ENCODE measurements around the gene CEP97.
"Not testable (repeated sequence)": the region's sequence is repeated elsewhere in the genome, so short reads cannot be mapped to it uniquely, and the experiment has no call there.

The CEP97 gene

DNA sequence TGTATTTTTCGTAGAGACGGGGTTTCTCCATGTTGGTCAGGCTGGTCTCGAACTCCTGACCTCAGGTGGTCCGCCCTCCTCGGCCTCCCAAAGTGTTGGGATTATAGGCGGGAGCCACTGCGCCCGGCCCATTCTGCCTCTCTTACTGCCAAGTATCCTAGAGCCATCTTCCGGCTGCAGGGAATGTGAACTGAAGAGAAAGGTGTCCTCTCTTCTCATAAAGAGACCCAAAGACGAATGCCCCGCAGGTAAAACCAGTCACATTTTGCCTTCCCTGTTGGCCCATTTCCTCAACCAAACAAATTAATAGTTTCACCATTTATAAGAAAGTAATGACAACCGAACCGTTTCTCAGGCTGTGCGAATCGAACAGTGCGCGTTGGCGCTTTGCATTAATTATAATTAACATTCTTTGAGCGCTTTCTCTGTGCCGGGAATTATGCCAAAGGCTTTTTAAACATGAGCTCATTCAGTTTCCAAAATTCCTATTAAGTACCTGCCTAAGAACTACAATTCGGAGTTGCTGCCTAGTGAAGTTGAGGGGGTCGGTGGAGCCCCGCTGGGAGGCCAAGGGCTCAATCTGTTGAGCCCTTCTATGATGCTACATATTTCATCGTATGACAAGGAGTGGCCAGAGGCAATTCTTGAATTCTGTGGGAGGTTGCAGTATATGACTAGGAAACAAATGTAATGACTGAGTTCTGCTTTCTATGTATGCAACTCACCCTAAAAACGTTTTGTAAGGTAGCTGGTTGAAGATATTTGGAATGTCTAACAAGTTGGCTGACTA, 37.1 kb upstream of the CEP97 start:
- peaks cover 36% of the 10 kb centered on the region for H3K36me3 ChIP-seq (ENCODE audit: control insufficient read depth, insufficient read depth, low read length)
- H3K27ac ChIP-seq (ENCODE audit: low read depth, low read length): peak overlapping the region; percentile 65
- H3K9me3 ChIP-seq (ENCODE audit: control insufficient read depth, insufficient read depth, low read length): no peaks in the 10 kb centered on the region
- H3K9ac ChIP-seq (ENCODE audit: low read depth, low read length): no peak overlapping the region
- H3K27me3 ChIP-seq (ENCODE audit: control insufficient read depth, insufficient read depth, low read length): no peaks in the 10 kb centered on the region
- peaks cover 15% of the 10 kb centered on the region for H3K4me1 ChIP-seq (ENCODE audit: control insufficient read depth, insufficient read depth, low read length)
- peak overlapping the region; percentile 98 for H3K4me3 ChIP-seq (ENCODE audit: low read depth, low read length)

- no peaks in the 10 kb centered on the region for H3K9me3 ChIP-seq (ENCODE audit: control insufficient read depth, insufficient read depth, low read length)
- no peaks in the 10 kb centered on the region for H3K27me3 ChIP-seq (ENCODE audit: control insufficient read depth, insufficient read depth, low read length)
- H3K4me1 ChIP-seq (ENCODE audit: control insufficient read depth, insufficient read depth, low read length): peaks cover 17% of the 10 kb centered on the region
- peaks cover 16% of the 10 kb centered on the region for H3K36me3 ChIP-seq (ENCODE audit: control insufficient read depth, insufficient read depth, low read length)
- no peak overlapping the region for H3K4me3 ChIP-seq (ENCODE audit: low read depth, low read length)
- no peak overlapping the region for H3K27ac ChIP-seq (ENCODE audit: low read depth, low read length)
- no peak overlapping the region for H3K9ac ChIP-seq (ENCODE audit: low read depth, low read length)
These were observed 35.1 kb upstream of the CEP97 start for GRCh38 chr3:101689286-101689685.

DNA sequence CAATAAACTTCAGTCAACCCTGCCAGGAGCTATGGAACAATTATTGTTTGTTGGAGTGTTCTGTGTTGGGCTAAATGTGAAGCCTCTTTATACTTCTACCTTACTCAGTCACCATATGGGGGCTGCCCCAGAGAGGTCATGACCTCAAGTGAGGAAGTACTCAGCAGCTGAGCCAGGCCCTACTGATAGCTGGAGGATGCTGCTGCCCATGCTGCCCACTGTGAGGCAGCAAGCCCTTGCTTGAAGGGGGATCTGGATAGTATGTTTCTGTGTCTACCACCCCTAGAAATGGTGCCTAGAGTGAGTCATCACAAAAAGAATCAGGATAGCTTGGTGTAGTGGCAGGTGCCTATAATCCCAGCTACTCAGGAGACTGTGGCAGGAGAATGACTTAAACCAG, 33.4 kb upstream of the CEP97 start:
- no peaks in the 10 kb centered on the region; the same call in 1 of the 2 replicates for H3K36me3 ChIP-seq (ENCODE audit: control insufficient read depth, insufficient read depth, low read length)
- no peaks in the 10 kb centered on the region for H3K27me3 ChIP-seq (ENCODE audit: control insufficient read depth, insufficient read depth, low read length)
- peak overlapping the region; percentile 21 for H3K27ac ChIP-seq (ENCODE audit: low read depth, low read length)
- peaks cover 17% of the 10 kb centered on the region for H3K4me1 ChIP-seq (ENCODE audit: control insufficient read depth, insufficient read depth, low read length)
- no peak overlapping the region for H3K9ac ChIP-seq (ENCODE audit: low read depth, low read length)
- H3K9me3 ChIP-seq (ENCODE audit: control insufficient read depth, insufficient read depth, low read length): no peaks in the 10 kb centered on the region
- no peak overlapping the region for H3K4me3 ChIP-seq (ENCODE audit: low read depth, low read length)

DNA sequence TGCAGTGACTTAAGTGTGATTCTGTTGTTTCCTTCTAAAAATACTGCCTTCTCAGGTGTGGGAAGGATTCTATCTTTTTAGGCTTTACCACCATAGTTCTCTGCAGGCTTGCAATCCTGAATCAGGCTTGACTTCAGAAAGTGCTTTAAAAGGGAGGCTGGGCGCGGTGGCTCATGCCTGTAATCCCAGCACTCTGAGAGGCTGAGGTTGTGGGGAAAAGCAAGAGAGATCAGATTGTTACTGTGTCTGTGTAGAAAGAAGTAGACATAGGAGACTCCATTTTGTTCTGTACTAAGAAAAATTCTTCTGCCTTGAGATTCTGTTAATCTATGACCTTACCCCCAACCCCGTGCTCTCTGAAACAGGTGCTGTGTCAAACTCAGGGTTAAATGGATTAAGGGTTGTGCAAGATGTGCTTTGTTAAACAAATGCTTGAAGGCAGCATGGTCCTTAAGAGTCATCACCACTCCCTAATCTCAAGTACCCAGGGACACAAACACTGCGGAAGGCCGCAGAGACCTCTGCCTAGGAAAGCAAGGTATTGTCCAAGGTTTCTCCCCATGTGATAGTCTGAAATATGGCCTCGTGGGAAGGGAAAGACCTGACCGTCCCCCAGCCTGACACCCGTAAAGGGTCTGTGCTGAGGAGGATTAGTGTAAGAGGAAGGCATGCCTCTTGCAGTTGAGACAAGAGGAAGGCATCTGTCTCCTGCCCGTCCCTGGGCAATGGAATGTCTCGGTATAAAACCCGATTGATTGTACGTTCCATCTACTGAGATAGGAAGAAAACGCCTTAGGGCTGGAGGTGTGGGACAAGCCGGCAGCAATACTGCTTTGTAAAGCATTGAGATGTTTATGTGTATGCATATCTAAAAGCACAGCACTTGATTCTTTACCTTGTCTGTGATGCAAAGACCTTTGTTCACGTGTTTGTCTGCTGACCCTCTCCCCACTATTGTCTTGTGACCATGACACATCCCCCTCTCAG, 32.4 kb upstream of the CEP97 start:
- Histone ChIP-seq H3K9ac (ENCODE audit: low read depth, low read length) (peak overlapping the region; percentile 40; the same call in 1 of the 2 replicates), H3K4me1 (ENCODE audit: control insufficient read depth, insufficient read depth, low read length) (peaks cover 17% of the 10 kb centered on the region), H3K4me3 (ENCODE audit: low read depth, low read length) (peak overlapping the region; percentile 46), H3K27ac (ENCODE audit: low read depth, low read length) (peak overlapping the region; percentile 76)
- H3K27me3 ChIP-seq (ENCODE audit: control insufficient read depth, insufficient read depth, low read length); H3K36me3 ChIP-seq (ENCODE audit: control insufficient read depth, insufficient read depth, low read length); H3K9me3 ChIP-seq (ENCODE audit: control insufficient read depth, insufficient read depth, low read length): not testable (repeated sequence)

DNA sequence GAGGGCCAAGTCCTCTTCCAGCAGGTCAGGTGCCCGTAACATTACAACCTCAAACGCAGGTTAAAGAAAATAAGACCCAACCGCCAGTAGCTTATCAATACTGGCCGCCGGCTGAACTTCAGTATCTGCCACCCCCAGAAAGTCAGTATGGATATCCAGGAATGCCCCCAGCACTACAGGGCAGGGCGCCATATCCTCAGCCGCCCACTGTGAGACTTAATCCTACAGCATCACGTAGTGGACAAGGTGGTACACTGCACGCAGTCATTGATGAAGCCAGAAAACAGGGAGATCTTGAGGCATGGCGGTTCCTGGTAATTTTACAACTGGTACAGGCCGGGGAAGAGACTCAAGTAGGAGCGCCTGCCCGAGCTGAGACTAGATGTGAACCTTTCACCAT, 30.9 kb upstream of the CEP97 start:
- H3K4me3 ChIP-seq (ENCODE audit: low read depth, low read length): peak overlapping the region; percentile 51

DNA sequence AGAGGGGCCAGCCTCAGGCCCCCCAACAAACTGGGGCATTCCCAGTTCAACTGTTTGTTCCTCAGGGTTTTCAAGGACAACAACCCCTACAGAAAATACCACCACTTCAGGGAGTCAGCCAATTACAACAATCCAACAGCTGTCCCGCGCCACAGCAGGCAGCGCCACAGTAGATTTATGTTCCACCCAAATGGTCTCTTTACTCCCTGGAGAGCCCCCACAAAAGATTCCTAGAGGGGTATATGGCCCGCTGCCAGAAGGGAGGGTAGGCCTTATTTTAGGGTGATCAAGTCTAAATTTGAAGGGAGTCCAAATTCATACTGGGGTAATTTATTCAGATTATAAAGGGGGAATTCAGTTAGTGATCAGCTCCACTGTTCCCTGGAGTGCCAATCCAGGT, 29.6 kb upstream of the CEP97 start:
- not testable (repeated sequence) for H3K9me3 ChIP-seq (ENCODE audit: control insufficient read depth, insufficient read depth, low read length); H3K27ac ChIP-seq (ENCODE audit: low read depth, low read length); H3K36me3 ChIP-seq (ENCODE audit: control insufficient read depth, insufficient read depth, low read length); H3K9ac ChIP-seq (ENCODE audit: low read depth, low read length); H3K27me3 ChIP-seq (ENCODE audit: control insufficient read depth, insufficient read depth, low read length); H3K4me3 ChIP-seq (ENCODE audit: low read depth, low read length)
- peaks cover 11% of the 10 kb centered on the region for H3K4me1 ChIP-seq (ENCODE audit: control insufficient read depth, insufficient read depth, low read length)

More for the DNA sequence above, 30.9 kb upstream of the CEP97 start:
- H3K36me3 ChIP-seq (ENCODE audit: control insufficient read depth, insufficient read depth, low read length); H3K9me3 ChIP-seq (ENCODE audit: control insufficient read depth, insufficient read depth, low read length); H3K9ac ChIP-seq (ENCODE audit: low read depth, low read length); H3K27me3 ChIP-seq (ENCODE audit: control insufficient read depth, insufficient read depth, low read length); H3K27ac ChIP-seq (ENCODE audit: low read depth, low read length): not testable (repeated sequence)
- peaks cover 11% of the 10 kb centered on the region for H3K4me1 ChIP-seq (ENCODE audit: control insufficient read depth, insufficient read depth, low read length)

- Histone ChIP-seq H3K4me3 (ENCODE audit: low read depth, low read length) (no peak overlapping the region), H3K27ac (ENCODE audit: low read depth, low read length) (no peak overlapping the region), H3K36me3 (ENCODE audit: control insufficient read depth, insufficient read depth, low read length) (no peaks in the 10 kb centered on the region), H3K9ac (ENCODE audit: low read depth, low read length) (no peak overlapping the region), H3K4me1 (ENCODE audit: control insufficient read depth, insufficient read depth, low read length) (peaks cover 10% of the 10 kb centered on the region), H3K9me3 (ENCODE audit: control insufficient read depth, insufficient read depth, low read length) (no peaks in the 10 kb centered on the region), H3K27me3 (ENCODE audit: control insufficient read depth, insufficient read depth, low read length) (no peaks in the 10 kb centered on the region)
These were observed 28.5 kb upstream of the CEP97 start for GRCh38 chr3:101695779-101696372.

DNA sequence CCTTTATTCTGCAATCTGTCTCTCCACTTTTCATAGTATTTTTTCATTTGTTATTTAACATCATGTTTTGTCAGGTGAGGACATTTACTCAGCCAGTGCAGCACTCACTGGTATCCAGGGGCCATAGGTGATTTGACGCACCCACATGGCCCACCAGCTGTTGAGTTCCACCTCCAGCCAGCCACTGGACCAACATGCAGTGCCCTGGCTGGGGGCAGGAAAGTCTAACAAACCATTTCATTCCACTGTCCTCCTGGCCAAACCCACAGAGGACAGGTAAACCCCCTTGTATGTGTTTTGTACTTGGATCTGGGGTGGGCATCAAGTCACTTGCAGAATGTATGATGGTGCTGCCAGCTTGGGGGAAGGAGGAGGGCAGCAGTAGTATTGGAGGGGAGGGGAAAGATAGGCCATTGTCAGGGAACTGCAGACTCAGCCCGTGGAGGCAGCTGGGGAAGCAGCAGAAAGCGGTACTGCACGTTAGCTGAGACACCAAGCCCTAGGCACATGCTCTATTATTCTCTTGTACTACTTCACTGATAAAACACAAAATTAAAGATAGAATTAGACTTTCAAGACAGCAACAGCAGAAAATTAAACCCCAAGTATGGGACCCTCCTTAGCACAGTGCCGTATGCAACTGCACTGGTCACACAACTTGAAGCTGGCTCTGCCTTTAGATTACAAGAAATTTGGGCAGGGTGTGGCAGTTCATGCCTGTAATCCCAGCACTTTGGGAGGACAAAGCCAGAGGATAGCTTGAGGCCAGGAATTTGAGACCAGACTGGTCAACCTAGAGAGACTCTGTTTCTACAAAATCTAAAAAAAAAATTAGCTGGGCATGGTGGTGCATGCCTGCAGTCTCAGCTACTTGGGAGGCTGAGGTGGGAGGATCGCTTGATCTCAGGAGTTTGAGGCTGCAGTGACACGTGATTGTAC, 22.4 kb upstream of the CEP97 start:
- no peaks in the 10 kb centered on the region for H3K27me3 ChIP-seq (ENCODE audit: control insufficient read depth, insufficient read depth, low read length)
- no peak overlapping the region for H3K9ac ChIP-seq (ENCODE audit: low read depth, low read length)
- H3K4me1 ChIP-seq (ENCODE audit: control insufficient read depth, insufficient read depth, low read length): peaks cover 10% of the 10 kb centered on the region
- no peaks in the 10 kb centered on the region for H3K36me3 ChIP-seq (ENCODE audit: control insufficient read depth, insufficient read depth, low read length)
- H3K27ac ChIP-seq (ENCODE audit: low read depth, low read length): no peak overlapping the region
- H3K9me3 ChIP-seq (ENCODE audit: control insufficient read depth, insufficient read depth, low read length): no peaks in the 10 kb centered on the region
- H3K4me3 ChIP-seq (ENCODE audit: low read depth, low read length): no peak overlapping the region

- H3K27me3 ChIP-seq (ENCODE audit: control insufficient read depth, insufficient read depth, low read length): no peaks in the 10 kb centered on the region
- no peaks in the 10 kb centered on the region for H3K36me3 ChIP-seq (ENCODE audit: control insufficient read depth, insufficient read depth, low read length)
- H3K4me1 ChIP-seq (ENCODE audit: control insufficient read depth, insufficient read depth, low read length): peaks cover 10% of the 10 kb centered on the region
- no peak overlapping the region for H3K9ac ChIP-seq (ENCODE audit: low read depth, low read length)
- H3K27ac ChIP-seq (ENCODE audit: low read depth, low read length): no peak overlapping the region
- no peak overlapping the region for H3K4me3 ChIP-seq (ENCODE audit: low read depth, low read length)
- no peaks in the 10 kb centered on the region for H3K9me3 ChIP-seq (ENCODE audit: control insufficient read depth, insufficient read depth, low read length)
These were observed 21.7 kb upstream of the CEP97 start for GRCh38 chr3:101702726-101703125.

GRCh38 chr3:101703169-101703568, 21.2 kb upstream of the CEP97 start:
- Histone ChIP-seq H3K4me3 (ENCODE audit: low read depth, low read length) (no peak overlapping the region), H3K9ac (ENCODE audit: low read depth, low read length) (peak overlapping the region; percentile 38; the same call in 1 of the 2 replicates), H3K4me1 (ENCODE audit: control insufficient read depth, insufficient read depth, low read length) (peaks cover 10% of the 10 kb centered on the region), H3K27me3 (ENCODE audit: control insufficient read depth, insufficient read depth, low read length) (no peaks in the 10 kb centered on the region), H3K27ac (ENCODE audit: low read depth, low read length) (no peak overlapping the region), H3K9me3 (ENCODE audit: control insufficient read depth, insufficient read depth, low read length) (no peaks in the 10 kb centered on the region), H3K36me3 (ENCODE audit: control insufficient read depth, insufficient read depth, low read length) (no peaks in the 10 kb centered on the region)
